C4-2B (cell line): Measurements from ENCODE around the gene NFIB.

Experiments used
- ZFX ChIP-seq: fragments of 450-650 bp; IDR thresholded peaks from 2 replicates; pipeline ENCODE4 v1.6.1; 2017
- TF ChIP-seq, protein P1 (sequence below): fragments of 450-650 bp; conservative IDR thresholded peaks from 2 replicates; pipeline ENCODE4 v1.5.1; 2017; ENCODE audit warnings: mild to moderate bottlenecking

DNA sequence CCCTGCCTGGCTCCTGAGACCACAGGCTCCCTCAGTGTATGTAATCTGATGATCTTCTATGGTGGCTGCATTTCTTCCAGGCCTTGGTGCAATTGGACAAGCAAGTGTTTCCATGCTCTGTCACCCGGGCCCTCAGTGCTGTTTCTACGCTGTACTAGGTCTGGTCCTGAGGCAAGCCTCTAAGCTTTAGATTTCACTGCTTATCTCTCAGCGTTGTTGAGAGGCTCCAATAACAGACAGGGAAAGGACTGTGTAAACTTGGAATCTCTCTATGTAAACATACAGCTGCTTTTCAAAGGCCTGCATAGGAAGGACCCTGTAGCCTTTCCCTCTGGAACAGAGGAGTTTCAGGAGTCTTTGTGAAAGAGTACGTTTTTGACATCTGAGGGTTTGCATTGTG, 38.6 kb upstream of the NFIB start:
- TF ChIP-seq, protein P1, sequence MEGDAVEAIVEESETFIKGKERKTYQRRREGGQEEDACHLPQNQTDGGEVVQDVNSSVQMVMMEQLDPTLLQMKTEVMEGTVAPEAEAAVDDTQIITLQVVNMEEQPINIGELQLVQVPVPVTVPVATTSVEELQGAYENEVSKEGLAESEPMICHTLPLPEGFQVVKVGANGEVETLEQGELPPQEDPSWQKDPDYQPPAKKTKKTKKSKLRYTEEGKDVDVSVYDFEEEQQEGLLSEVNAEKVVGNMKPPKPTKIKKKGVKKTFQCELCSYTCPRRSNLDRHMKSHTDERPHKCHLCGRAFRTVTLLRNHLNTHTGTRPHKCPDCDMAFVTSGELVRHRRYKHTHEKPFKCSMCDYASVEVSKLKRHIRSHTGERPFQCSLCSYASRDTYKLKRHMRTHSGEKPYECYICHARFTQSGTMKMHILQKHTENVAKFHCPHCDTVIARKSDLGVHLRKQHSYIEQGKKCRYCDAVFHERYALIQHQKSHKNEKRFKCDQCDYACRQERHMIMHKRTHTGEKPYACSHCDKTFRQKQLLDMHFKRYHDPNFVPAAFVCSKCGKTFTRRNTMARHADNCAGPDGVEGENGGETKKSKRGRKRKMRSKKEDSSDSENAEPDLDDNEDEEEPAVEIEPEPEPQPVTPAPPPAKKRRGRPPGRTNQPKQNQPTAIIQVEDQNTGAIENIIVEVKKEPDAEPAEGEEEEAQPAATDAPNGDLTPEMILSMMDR = no peak
- no peak for TF ChIP-seq ZFX
